ENCODE results near the gene KLHL34.

KLHL34 gene

GRCh38 chrX:21658152-21658737 is at the start of gene KLHL34:
TSS of gene KLHL34 (minus strand) at chrX:21658330. CDS start at chrX:21657788, 542 bp downstream.
- no peak for DNase-seq (ENCODE audit: low read depth)

GRCh38 chrX:21705225-21705624 is 47.1 kb upstream of the KLHL34 start:
- DNase-seq (ENCODE audit: low read depth) = no peak

DNA sequence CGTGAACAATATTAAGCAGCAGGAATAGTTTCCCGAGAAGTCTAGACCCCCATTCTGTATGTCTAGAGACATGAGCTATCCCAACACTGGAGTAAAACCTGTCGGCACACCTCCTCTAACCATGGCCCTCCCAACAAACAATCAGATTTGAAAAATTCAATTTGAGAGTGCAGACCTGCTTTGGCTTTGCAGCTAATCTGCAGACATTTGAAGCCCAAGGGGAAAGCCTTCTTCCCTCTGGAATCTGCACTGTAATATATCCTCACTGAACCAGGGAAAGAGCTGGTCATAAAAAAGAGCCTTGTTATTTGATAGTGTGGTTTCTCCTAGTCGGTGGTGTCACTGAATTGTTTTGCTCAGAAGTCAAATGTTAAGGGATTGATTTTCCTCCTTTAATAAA is 44.6 kb upstream of the KLHL34 start:
- no peak for DNase-seq (ENCODE audit: low read depth)

DNA sequence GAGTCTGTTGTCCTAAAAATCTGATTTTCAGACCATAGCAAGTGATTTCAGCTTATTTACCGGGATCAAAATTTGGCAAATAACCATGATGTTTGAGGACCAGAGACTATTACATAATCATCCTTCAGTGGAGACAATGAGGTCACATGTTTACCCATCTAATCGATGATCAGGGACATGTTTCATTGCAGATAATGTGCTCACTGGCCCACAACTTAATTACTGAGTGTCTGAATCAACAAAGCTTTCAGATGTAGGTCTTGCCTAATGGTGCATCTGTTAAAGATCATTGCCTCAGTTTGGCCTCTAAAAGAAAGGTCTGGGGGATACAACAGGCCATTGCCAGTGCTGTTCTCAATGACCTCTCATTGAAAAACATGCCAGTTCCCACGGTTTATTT is 42.8 kb upstream of the KLHL34 start:
- DNase-seq (ENCODE audit: low read depth) = no peak

DNA sequence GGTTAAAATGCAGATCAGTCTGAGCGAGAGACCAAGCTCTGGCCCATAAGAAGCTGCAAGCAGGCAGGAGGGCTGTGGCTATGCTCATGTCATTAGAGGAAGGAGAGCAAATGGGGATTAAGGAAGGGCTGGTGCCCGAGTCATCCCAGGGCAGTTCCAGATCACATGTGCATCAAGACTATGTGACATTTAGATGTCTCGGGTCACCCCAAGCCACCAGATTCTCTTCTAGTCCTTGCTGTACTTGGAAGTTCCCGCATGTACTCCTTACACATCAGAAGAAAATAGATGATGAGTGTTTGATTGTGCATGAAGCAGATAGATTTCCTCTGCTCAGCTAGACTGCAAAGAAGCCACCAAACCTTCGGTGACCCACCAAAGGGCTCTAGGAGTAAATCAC is 42.1 kb upstream of the KLHL34 start:
- DNase-seq (ENCODE audit: low read depth) = no peak

DNA sequence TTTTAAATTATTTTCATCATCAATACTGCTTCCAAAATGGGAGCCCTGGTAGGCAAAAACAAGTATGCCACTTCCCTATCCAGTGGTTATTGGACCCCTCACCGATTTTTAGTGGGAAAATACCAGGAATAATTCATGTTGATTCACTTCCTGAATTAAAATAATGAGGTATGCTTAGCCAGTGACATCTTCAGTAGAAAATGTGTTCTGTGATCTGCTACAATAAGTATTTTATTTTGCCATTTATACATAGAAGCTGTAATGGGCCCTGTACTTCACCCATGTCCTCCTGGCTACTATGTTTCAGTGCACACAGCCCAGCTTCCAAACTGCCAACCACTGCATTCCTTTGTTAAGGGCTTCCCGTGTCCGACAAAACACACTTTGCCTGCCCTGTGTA is 41.0 kb upstream of the KLHL34 start:
- no peak for DNase-seq (ENCODE audit: low read depth)

GRCh38 chrX:21698272-21698671 is 40.1 kb upstream of the KLHL34 start:
- DNase-seq (ENCODE audit: low read depth) = no peak

DNA sequence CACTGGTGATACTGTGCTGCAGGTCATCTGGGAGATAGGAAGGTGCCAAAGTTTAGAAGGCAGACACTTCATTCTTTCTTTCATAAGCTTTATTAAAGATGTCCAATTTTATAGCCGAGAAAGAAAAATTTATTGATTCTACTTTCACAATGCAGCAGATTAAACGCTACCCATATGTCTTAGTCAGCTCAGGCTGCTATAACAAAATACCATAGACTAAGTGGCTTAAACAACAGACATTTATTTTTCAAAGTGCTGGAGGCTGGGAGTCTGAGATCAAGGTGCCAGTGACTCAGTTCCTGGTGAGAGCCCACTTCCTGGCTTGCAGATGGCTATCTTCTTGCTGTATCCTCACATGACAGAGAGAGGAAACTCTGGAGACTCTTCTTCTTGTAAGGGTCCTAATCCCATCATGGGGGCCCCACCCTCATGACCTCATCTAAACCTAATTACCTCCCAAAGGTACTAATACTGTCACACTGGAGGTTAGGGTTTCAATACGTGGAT is 33.4 kb upstream of the KLHL34 start:
- DNase-seq (ENCODE audit: low read depth) = no peak

DNA sequence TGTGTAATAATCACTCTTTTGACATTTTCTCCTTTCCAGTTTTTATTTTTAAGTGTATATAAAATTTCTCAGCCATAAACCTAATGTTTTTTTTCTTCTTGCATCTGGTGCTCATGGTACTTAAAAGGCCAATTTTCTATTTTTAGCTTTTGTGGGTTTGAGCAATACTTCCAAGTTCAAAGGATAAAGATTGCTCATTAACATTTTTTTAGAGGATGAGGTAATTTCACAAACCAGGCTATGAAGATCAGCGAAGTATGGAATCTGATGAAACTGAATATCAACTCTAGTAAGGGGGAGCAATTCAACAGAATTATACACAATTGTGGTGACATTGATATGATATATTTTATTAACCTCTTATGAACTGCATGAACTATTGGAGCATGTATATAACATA is 25.8 kb upstream of the KLHL34 start:
- no peak for DNase-seq (ENCODE audit: low read depth)

DNA sequence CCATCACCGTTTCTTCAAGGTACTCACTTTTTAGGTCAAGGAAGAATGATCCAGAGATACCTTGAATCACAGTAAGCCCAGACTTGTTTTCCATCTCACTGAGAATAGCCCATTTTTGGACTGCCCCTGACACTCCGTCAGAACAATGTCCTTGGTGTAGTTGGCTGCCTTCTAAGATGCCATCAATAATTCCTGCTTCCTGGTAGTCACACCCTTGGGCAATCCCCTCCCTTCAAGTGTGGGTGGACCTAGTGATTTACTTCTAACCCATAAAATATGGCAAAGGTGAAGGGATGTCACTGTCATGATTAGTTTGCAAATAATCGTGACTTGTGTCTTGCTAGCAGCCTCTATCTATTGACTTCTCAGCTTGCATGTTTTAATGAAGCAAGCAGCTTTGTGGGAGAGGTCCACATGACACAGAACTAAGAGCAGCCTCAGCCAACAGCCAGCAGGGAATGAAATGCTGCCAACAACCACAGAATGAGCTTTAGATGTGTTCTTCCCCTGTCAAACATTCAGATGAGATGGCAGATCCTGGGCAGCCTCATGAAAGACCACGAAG is 20.0 kb upstream of the KLHL34 start:
- DNase-seq (ENCODE audit: low read depth) = no peak

DNA sequence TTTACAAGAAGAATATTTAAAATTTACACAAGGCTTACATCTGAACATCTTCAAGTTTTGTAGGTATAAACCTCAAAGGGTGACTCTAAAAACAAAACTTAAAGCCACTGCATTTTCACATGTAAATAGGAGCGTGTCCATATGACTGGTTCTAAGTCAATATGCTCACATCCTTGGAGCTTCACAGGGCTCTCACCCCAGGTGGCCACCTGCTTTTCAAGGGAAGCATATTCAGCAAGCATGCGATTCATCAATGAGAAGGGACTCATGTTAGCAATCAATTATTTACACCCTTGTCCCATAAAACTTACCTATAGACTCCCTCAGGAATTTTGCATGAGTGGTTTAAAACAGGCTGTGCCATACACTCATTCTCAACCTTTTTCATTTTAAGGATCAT is 17.8 kb upstream of the KLHL34 start:
- DNase-seq (ENCODE audit: low read depth) = no peak

DNA sequence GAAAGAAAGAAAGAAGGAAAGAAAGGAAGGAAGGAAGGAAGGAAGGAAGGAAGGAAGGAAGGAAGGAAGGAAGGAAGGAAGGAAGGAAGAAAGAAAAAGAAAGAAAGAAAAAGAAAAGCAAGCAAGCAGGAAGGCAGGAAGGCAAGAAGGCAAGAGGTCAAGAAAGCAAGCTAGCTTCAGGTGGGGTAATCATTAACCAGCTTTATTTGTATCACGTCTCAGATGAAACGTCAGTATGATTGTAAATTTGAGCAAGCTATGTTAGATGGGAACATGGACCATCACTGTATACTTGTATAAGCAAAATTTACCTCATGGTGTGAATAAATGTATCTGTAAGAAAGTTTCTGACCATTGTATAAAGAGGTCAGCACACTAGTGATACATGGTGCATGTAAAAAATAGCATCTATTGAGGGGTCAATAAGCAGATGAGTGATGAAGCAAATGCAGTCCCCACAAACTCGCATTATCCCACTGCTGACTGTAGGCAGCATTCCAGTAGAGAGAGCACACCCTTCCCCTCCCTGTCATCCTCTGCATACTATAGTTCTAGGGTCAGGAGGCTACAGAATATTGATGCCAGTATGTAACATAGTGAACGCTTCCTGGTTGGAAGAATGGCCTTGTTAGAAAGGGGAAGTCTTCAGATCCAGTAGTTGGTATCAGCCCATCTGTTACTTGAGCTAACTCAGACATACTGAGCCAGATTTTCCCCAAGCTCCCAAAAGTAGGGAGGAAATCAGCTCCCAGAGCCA is 16.5 kb upstream of the KLHL34 start:
- DNase-seq (ENCODE audit: low read depth) = no peak

DNA sequence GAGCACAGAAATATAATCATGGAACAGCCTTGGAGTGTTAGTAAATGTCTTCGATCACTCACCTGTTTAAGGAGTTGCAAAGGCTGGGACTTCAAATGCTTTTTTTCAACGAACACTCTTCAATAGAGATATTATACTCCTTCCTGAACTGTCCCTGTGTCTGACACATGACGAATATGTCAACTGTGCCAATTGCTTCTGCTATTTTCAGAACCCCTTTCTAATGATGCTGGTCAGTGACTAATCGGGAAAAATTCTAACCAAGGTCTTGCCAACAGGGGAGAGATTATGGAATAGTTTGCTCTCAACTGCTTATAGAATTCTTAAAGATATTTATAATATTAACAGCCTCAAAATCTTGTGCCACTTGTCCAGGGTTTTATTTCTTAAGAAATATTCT is 8.5 kb upstream of the KLHL34 start:
- no peak for DNase-seq (ENCODE audit: low read depth)

DNA sequence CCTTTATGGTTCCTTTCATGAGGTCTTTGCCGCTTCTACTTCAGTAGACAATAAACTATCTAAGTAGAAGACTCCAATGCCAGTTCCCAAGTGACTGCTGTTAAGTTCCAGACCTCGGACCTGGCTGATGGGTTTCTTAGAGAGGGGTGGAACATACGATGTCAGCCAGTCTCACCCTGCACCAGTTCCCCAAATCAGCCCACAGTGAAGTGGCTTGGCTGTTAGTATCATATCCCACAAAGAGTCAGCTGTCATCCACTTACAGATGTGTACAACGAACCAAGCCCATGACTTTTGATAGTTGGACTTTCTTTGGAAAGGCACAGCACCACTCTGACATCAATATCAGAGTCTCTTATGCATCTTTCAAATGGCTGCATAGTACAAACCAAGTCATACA is 8.1 kb upstream of the KLHL34 start:
- DNase-seq (ENCODE audit: low read depth) = no peak

DNA sequence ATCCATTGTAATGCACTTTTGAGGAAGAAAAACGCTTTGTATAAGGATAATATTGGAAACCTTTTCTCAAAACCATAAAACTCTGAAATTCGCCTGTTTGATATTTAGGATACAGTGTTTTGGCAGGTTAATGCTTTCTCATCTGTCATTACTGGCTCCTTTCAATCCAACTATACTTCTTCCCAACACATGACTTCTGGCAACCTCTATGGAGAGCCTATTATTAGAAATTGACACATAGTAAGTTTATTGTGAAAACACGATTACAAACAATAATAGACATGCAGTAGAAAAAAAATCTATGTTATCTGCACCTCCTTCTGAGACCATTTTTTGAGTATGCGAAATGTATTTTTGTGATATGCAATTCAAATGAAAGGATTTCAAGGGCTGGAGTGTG is 4.6 kb upstream of the KLHL34 start:
- DNase-seq (ENCODE audit: low read depth) = no peak

DNA sequence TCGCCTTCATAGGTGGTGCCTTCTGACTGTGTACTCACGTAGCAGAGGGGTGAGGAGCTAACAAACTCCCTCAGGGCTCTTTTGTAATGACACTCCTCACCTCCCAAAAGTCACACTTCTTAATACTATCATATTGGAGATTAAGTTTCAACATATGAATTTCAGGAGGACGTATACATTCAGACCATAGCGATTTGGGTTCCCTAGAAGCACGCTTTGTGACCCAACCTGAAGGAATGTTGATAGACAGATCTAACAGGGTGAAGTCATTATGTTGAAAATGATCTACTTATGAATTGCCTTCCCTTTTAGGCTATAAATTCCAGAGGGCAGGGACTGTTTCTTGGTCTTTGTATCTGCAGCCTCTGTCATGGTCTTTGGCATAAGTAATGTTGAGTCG is 3.2 kb upstream of the KLHL34 start:
- no peak for DNase-seq (ENCODE audit: low read depth)

DNA sequence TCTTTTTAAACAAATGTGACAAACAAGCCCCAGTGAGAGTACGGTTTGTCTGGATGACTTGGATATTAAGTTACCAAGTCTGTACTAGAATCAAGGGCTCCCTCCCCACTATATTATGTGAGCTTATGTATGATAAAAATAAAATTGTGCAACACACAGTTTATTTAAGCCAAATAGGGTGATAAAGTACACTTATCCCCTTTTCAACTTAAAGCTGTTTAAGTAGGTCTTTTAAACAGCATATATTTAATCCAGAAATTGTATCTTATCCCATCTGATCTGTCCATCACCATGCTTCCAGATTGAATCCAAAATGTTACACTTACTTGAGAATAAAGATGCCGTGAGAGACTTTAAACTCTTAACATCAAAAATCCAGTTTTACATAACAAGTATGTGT is 2.0 kb upstream of the KLHL34 start:
- no peak for DNase-seq (ENCODE audit: low read depth)

DNA sequence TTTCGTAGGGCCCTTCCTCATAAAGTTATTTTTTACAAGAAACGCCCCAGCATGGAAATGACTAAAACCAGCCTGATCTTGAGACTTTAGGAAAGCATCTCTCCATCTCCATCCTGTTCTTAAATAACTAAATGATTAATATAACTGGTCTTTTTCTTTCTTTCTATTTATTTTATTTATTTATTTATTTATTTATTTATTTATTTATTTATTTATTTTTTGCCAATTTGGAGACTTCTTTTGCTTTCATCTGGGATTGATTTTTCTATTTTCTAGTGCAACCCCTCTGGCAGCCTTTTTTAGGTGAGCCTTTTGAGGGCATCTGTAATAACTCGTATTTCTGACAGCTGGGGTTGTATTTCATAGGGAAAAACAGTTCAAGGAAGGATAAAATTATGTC is 1.2 kb upstream of the KLHL34 start:
- DNase-seq (ENCODE audit: low read depth) = no peak

DNA sequence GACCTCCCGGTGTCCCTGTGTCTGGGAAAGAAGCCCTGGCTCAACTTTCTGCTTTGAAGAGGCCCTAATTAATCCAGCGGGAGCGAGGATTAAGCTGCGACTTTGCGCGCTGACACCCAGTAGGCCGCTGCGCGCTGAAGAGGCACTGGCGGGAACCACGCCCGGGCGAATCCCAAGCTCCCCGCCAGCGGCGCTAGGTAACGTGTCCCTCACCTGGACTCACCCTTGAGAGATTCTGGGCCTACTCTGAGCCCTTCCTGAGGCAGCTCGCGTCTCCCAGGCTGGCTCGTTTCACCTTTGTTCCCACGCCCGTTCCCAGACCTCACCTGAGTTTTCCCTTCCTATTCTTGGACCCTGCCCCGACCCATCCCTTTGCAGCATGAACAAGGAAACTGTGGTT is 616 bp upstream of the KLHL34 start:
- no peak for DNase-seq (ENCODE audit: low read depth)

DNA sequence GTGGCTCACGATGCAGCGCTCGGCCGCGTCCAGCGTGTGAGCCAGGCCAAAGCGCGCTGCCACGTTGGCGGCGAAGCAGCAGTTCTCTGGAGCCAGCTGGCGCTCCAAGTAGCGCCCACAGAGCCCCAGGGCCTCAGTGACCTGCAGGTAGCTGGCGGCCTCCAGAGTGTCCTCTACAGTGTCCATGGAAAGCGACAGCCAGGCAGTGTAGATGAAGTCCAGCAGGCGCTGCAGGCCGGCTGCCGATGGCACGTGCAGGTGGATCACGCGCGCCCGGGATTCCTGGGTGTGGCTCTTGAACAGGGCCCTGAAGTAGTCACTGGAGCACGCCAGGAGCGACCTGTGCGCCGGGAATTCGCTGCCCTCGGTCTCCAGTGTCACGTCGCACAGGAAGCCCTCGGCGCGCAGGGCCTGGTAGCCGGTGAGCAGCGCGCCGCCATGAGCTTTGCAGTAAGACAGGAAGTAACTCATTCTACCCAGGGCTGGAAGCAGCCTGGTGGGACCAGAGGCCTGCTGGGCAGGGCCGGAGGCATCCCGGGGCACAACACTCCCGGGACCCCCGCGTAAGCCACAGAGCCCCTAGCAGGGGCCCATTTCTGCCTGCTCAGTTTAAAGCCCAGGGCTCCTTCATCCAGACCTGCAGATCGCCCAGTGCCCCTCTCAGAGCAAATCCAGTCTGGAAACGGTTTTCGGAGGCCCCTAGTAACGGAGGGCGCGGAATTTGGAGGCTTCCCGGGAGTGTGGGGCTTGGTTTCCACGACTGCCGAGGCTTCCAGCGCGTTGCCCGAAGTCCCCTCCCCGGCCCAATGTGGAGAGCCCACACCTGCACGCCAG is 595 bp downstream of the KLHL34 start:
- DNase-seq (ENCODE audit: low read depth) = no peak

- no peak for DNase-seq (ENCODE audit: low read depth)
These were observed 1.4 kb downstream of the KLHL34 start for GRCh38 chrX:21656587-21657317.

Measured in activated gamma-delta T cell treated with anti-CD3 and anti-CD28 coated beads, Interleukin-2, amount 50 U/mL, for 16 hours (primary cell).